ENCODE results near the gene GUCY2D. TPM values are rescaled to one million over a fixed set of nuclear protein-coding genes. Genes with fewer than 3 reads are reported as not detected.

The GUCY2D gene
- total RNA-seq, 2 experiments from 2014 or later = not detected

GRCh38 chr17:8007836-8008235 is 5.4 kb downstream of the GUCY2D start:
- no TSS peak for BruUV-seq (replicated peaks)

GRCh38 chr17:8012045-8012580 is 9.7 kb downstream of the GUCY2D start:
- no peaks in the 10 kb centered on the region for H3K36me3 ChIP-seq (ENCODE audit: insufficient read depth, low read length)
- H3K27ac ChIP-seq (ENCODE audit: low read depth, low read length, poor library complexity, severe bottlenecking) = no peak overlapping the region
- no peaks in the 10 kb centered on the region for H3K9me3 ChIP-seq (ENCODE audit: low read length)
- peaks cover 7% of the 10 kb centered on the region for H3K4me1 ChIP-seq (ENCODE audit: insufficient read depth, low read length, poor library complexity, severe bottlenecking)
- H3K9me2 ChIP-seq (ENCODE audit: insufficient read depth, low read length) = no peaks in the 10 kb centered on the region
- BruUV-seq (replicated peaks) = no TSS peak
- intact Hi-C loops (cut with micrococcal nuclease; ENCODE audit: unreplicated experiment) = no loop called here
- DNase-seq (ENCODE audit: low spot score) = no peak
- ChIA-PET CTCF (ENCODE audit: unreplicated experiment) (no interaction called here), POLR2A (interaction anchor here (0.6 kb wide), 1 partner anchor 50 kb away, joined by 3 read pairs; no protein-coding TSS in a partner anchor)
- no peak overlapping the region for H3K4me2 ChIP-seq (ENCODE audit: low read length)
- no peak for TF ChIP-seq CTCF (conservative IDR thresholded peaks at IDR 0.05; ENCODE audit: low read length)
- no peak for TF ChIP-seq EZH2phosphoT487 (IDR thresholded peaks at IDR 0.05; ENCODE audit: borderline replicate concordance, low read depth, low read length)
- H2AFZ ChIP-seq (ENCODE audit: low read length) = no peak overlapping the region
- H4K20me1 ChIP-seq (ENCODE audit: insufficient read depth, low read length) = no peaks in the 10 kb centered on the region
- no peak overlapping the region for H3K4me3 ChIP-seq (ENCODE audit: low read depth, low read length, poor library complexity, severe bottlenecking)
- H3K79me2 ChIP-seq (ENCODE audit: insufficient read depth, low read depth, low read length) = no peaks in the 10 kb centered on the region

More at GRCh38 chr17:8007836-8008235, 5.4 kb downstream of the GUCY2D start:
- no peaks in the 10 kb centered on the region for H3K4me1 ChIP-seq (ENCODE audit: insufficient read depth, low read length, poor library complexity, severe bottlenecking)
- no peak overlapping the region for H3K4me3 ChIP-seq (ENCODE audit: low read depth, low read length, poor library complexity, severe bottlenecking)
- POLR2A ChIA-PET = no interaction called here
- intact Hi-C loops (cut with micrococcal nuclease; ENCODE audit: unreplicated experiment) = no loop called here
- H3K4me2 ChIP-seq (ENCODE audit: low read length) = no peak overlapping the region
- H3K9me2 ChIP-seq (ENCODE audit: insufficient read depth, low read length) = no peaks in the 10 kb centered on the region
- no peaks in the 10 kb centered on the region for H3K79me2 ChIP-seq (ENCODE audit: insufficient read depth, low read depth, low read length)
- TF ChIP-seq EZH2phosphoT487 (IDR thresholded peaks at IDR 0.05; ENCODE audit: borderline replicate concordance, low read depth, low read length) = no peak
- no peak for TF ChIP-seq CTCF (conservative IDR thresholded peaks at IDR 0.05; ENCODE audit: low read length)
- no peak overlapping the region for H3K27ac ChIP-seq (ENCODE audit: low read depth, low read length, poor library complexity, severe bottlenecking)
- no peaks in the 10 kb centered on the region for H3K9me3 ChIP-seq (ENCODE audit: low read length)
- H2AFZ ChIP-seq (ENCODE audit: low read length) = no peak overlapping the region
- DNase-seq (ENCODE audit: low spot score) = no peak
- no peaks in the 10 kb centered on the region for H3K36me3 ChIP-seq (ENCODE audit: insufficient read depth, low read length)
- CTCF ChIA-PET (ENCODE audit: unreplicated experiment) = interaction anchor here (0.5 kb wide), 1 partner anchor 45 kb away, joined by 3 read pairs; no protein-coding TSS in a partner anchor
- no peaks in the 10 kb centered on the region for H4K20me1 ChIP-seq (ENCODE audit: insufficient read depth, low read length)

- Histone ChIP-seq H3K9me2 (ENCODE audit: insufficient read depth, low read length) (no peaks in the 10 kb centered on the region), H3K79me2 (ENCODE audit: insufficient read depth, low read depth, low read length) (no peaks in the 10 kb centered on the region), H2AFZ (ENCODE audit: low read length) (no peak overlapping the region), H4K20me1 (ENCODE audit: insufficient read depth, low read length) (no peaks in the 10 kb centered on the region), H3K27ac (ENCODE audit: low read depth, low read length, poor library complexity, severe bottlenecking) (no peak overlapping the region), H3K4me3 (ENCODE audit: low read depth, low read length, poor library complexity, severe bottlenecking) (no peak overlapping the region), H3K4me2 (ENCODE audit: low read length) (no peak overlapping the region), H3K36me3 (ENCODE audit: insufficient read depth, low read length) (no peaks in the 10 kb centered on the region), H3K4me1 (ENCODE audit: insufficient read depth, low read length, poor library complexity, severe bottlenecking) (peaks cover 7% of the 10 kb centered on the region), H3K9me3 (ENCODE audit: low read length) (no peaks in the 10 kb centered on the region)
- TF ChIP-seq CTCF (conservative IDR thresholded peaks at IDR 0.05; ENCODE audit: low read length) (no peak), EZH2phosphoT487 (IDR thresholded peaks at IDR 0.05; ENCODE audit: borderline replicate concordance, low read depth, low read length) (no peak)
- ChIA-PET CTCF (ENCODE audit: unreplicated experiment) (no interaction called here), POLR2A (no interaction called here)
- DNase-seq (ENCODE audit: low spot score) = no peak
- BruUV-seq (replicated peaks) = no TSS peak
- intact Hi-C loops (cut with micrococcal nuclease; ENCODE audit: unreplicated experiment) = no loop called here
Observed at GRCh38 chr17:8012996-8013640, 10.7 kb downstream of the GUCY2D start.

All from OCI-LY7 (cell line).